ENCODE measurements around the gene TOP3B. TPM values are rescaled to one million over a fixed set of nuclear protein-coding genes. Genes with fewer than 3 reads are reported as not detected.

TOP3B gene
- total and polyA plus RNA-seq, 9 of the 15 experiments (the other 6 are each of a cell fraction or from before 2014, with no cell fraction given), result 3.0 to 188 (median 112) TPM

DNA sequence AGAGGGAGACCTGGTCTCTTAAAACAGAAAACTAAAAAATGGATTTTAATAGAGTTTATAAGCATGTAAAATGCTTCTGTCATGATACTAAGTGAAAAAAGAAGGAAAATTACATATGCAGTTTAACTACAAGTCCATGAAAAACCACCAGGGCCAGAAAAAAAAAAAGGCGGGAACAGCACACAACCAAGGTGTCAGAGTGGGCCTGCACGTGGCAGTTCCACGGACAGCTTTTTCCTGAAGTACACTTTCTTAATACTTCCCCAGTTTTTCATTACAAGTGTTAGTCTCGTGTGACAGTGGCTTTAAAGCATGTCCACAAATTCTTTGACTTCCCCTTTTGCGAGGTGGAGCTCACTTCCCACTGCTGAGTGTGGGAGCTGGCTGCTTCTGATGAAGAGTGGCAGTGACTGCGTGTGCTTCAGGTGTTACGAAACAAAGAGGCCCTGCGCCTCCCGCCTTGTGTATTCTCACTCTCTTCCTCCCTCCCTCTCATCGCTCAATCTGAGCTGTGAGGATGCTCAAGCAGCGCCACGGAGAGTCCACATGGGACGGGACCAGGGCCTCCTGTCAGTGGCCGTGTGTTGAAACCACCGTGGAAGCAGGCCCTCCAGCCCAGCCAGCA lies 46.3 kb downstream of the TOP3B start (continued):
- TF ChIP-seq MAFK (IDR thresholded peaks at IDR 0.05; ENCODE audit: low read length), result no peak
- TF ChIP-seq KLF13 (tag; IDR thresholded peaks at IDR 0.05; ENCODE audit: borderline replicate concordance, low read depth), result no peak; the same call in 1 of the 2 replicates
- 0 out of 2 replicates have a peak, but pooled peaks have one; percentile 20 for TF ChIP-seq JUND (IDR thresholded peaks at IDR 0.05; ENCODE audit: borderline replicate concordance, low read depth, low read length)
- TF ChIP-seq JUND (tag; IDR thresholded peaks at IDR 0.05; ENCODE audit: borderline replicate concordance, low read depth, low read length), result no peak
- TF ChIP-seq DDX20 (tag; IDR thresholded peaks at IDR 0.05; ENCODE audit: low read depth), result no peak
- TF ChIP-seq PCBP2 (IDR thresholded peaks at IDR 0.05; ENCODE audit: low read depth, low read length, poor library complexity, severe bottlenecking), result no peak
- TF ChIP-seq, protein P1, sequence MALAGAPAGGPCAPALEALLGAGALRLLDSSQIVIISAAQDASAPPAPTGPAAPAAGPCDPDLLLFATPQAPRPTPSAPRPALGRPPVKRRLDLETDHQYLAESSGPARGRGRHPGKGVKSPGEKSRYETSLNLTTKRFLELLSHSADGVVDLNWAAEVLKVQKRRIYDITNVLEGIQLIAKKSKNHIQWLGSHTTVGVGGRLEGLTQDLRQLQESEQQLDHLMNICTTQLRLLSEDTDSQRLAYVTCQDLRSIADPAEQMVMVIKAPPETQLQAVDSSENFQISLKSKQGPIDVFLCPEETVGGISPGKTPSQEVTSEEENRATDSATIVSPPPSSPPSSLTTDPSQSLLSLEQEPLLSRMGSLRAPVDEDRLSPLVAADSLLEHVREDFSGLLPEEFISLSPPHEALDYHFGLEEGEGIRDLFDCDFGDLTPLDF (CRISPR knock-in tag; IDR thresholded peaks at IDR 0.05), result peak; percentile 48; the same call in 1 of the 2 replicates
- peak; percentile 99 for TF ChIP-seq SPI1 (IDR thresholded peaks at IDR 0.05; ENCODE audit: borderline replicate concordance, low read depth, low read length)
- TF ChIP-seq, protein P2, sequence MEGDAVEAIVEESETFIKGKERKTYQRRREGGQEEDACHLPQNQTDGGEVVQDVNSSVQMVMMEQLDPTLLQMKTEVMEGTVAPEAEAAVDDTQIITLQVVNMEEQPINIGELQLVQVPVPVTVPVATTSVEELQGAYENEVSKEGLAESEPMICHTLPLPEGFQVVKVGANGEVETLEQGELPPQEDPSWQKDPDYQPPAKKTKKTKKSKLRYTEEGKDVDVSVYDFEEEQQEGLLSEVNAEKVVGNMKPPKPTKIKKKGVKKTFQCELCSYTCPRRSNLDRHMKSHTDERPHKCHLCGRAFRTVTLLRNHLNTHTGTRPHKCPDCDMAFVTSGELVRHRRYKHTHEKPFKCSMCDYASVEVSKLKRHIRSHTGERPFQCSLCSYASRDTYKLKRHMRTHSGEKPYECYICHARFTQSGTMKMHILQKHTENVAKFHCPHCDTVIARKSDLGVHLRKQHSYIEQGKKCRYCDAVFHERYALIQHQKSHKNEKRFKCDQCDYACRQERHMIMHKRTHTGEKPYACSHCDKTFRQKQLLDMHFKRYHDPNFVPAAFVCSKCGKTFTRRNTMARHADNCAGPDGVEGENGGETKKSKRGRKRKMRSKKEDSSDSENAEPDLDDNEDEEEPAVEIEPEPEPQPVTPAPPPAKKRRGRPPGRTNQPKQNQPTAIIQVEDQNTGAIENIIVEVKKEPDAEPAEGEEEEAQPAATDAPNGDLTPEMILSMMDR (IDR thresholded peaks at IDR 0.05 in 2 of 3, conservative IDR thresholded peaks at IDR 0.05 in 1 of 3; ENCODE audit: insufficient read depth in 2 of 3, low read depth in 1 of 3, low read length in 3 of 3), result 0 out of 6 replicates have a peak, but pooled peaks of 1 of the 3 experiments have one; percentile 5
- no peak for TF ChIP-seq ZNF124 (CRISPR knock-in tag; IDR thresholded peaks at IDR 0.05)
- TF ChIP-seq, protein P3, sequence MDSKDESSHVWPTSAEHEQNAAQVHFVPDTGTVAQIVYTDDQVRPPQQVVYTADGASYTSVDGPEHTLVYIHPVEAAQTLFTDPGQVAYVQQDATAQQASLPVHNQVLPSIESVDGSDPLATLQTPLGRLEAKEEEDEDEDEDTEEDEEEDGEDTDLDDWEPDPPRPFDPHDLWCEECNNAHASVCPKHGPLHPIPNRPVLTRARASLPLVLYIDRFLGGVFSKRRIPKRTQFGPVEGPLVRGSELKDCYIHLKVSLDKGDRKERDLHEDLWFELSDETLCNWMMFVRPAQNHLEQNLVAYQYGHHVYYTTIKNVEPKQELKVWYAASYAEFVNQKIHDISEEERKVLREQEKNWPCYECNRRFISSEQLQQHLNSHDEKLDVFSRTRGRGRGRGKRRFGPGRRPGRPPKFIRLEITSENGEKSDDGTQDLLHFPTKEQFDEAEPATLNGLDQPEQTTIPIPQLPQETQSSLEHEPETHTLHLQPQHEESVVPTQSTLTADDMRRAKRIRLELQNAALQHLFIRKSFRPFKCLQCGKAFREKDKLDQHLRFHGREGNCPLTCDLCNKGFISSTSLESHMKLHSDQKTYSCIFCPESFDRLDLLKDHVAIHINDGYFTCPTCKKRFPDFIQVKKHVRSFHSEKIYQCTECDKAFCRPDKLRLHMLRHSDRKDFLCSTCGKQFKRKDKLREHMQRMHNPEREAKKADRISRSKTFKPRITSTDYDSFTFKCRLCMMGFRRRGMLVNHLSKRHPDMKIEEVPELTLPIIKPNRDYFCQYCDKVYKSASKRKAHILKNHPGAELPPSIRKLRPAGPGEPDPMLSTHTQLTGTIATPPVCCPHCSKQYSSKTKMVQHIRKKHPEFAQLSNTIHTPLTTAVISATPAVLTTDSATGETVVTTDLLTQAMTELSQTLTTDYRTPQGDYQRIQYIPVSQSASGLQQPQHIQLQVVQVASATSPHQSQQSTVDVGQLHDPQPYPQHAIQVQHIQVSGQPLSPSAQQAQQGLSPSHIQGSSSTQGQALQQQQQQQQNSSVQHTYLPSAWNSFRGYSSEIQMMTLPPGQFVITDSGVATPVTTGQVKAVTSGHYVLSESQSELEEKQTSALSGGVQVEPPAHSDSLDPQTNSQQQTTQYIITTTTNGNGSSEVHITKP (IDR thresholded peaks at IDR 0.05; ENCODE audit: partially characterized antibody), result no peak
- peak; percentile 25; the same call in 1 of the 2 replicates for TF ChIP-seq CHD2 (IDR thresholded peaks at IDR 0.05; ENCODE audit: low read depth, low read length)
- TF ChIP-seq NFIC (IDR thresholded peaks at IDR 0.05), result no peak
- TF ChIP-seq RBM17 (IDR thresholded peaks at IDR 0.05; ENCODE audit: borderline replicate concordance, low read depth, low read length), result no peak
- TF ChIP-seq YBX1 (IDR thresholded peaks at IDR 0.05), result no peak
- no peak for TF ChIP-seq ZBED1 (IDR thresholded peaks at IDR 0.05)
- TF ChIP-seq BHLHE40 (IDR thresholded peaks at IDR 0.05; ENCODE audit: low read length), result peak; percentile 84
- no peak for TF ChIP-seq KLF10 (CRISPR knock-in tag; IDR thresholded peaks at IDR 0.05)
- no peak for TF ChIP-seq MYBL2 (IDR thresholded peaks at IDR 0.05; ENCODE audit: low read depth)
- no peak for TF ChIP-seq MYBL2 (CRISPR knock-in tag; IDR thresholded peaks at IDR 0.05; ENCODE audit: borderline replicate concordance)
- TF ChIP-seq MAZ (CRISPR knock-in tag; conservative IDR thresholded peaks at IDR 0.05 in 1 of 2, IDR thresholded peaks at IDR 0.05 in 1 of 2), result no peak
